Progenitor cell of endocrine pancreas (in vitro differentiated cells): Measurements from ENCODE around the gene ANXA11. TPM values are rescaled to one million over a fixed set of nuclear protein-coding genes. Genes with fewer than 3 reads are reported as not detected.

Experiments used
- DNase-seq: peaks from one replicate; pipeline ENCODE4 v3.0.0; 2021; ENCODE audit warnings: low spot score; ENCODE audit not compliant: unreplicated experiment
- H3K27ac Mint-ChIP-seq: 2 replicates; pipeline ENCODE4 v1.8.0; 2021; ENCODE audit warnings: mild to moderate bottlenecking, moderate library complexity, mixed read lengths
- H3K27me3 Mint-ChIP-seq: 2 replicates; pipeline ENCODE4 v1.8.0; 2021; ENCODE audit warnings: mixed read lengths
- H3K36me3 Mint-ChIP-seq: 2 replicates; pipeline ENCODE4 v1.8.0; 2022; ENCODE audit warnings: mixed read lengths; ENCODE audit not compliant: insufficient read depth
- H3K4me1 Mint-ChIP-seq: 2 replicates; pipeline ENCODE4 v1.8.0; 2021; ENCODE audit warnings: low read depth, mixed read lengths
- H3K4me3 Mint-ChIP-seq: 2 replicates; pipeline ENCODE4 v1.8.0; 2021; ENCODE audit warnings: low read depth, mild to moderate bottlenecking, moderate library complexity, mixed read lengths
- H3K9me3 Mint-ChIP-seq: 2 replicates; pipeline ENCODE4 v1.8.0; 2021; ENCODE audit warnings: low read depth, mixed read lengths
- total RNA-seq: library from RNA; stranded (reverse); gene quantifications from 2 replicates; pipeline ENCODE4 v1.2.1, GENCODE V29; 2021
- TF ChIP-seq, protein P1 (sequence below): fragments of 200-600 bp; sonication (generic); IDR thresholded peaks from one replicate; pipeline ENCODE4 v1.5.0; 2021; ENCODE audit warnings: antibody characterized with exemption, mild to moderate bottlenecking; ENCODE audit not compliant: unreplicated experiment

Gene ANXA11
- total RNA-seq, 1 donor from 2014 or later: 120 TPM

DNA sequence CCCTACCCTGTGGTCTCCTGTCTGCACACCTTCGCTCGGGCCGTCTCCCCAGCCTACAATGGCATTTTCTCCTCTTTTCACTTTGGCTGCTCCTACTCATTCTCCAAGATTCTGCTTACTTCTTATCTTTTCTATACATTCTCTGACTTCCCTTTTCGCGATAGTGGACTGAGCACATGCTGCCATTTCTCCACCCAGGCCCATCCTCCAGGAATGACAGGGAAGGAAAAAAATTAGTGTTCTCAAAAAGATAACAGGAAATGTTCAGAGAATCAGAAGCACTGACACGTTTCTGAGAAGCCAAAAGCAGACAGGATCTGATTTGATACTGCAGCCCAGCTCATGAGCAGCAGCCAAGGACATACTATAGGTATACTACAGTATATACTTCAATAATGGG is 6.4 kb upstream of the ANXA11 start:
- H3K36me3 Mint-ChIP-seq: no peaks in the 10 kb centered on the region
- no peak overlapping the region for H3K27ac Mint-ChIP-seq
- peaks cover 4% of the 10 kb centered on the region for H3K9me3 Mint-ChIP-seq
- peaks cover 3% of the 10 kb centered on the region for H3K27me3 Mint-ChIP-seq
- DNase-seq: no peak
- TF ChIP-seq, protein P1, sequence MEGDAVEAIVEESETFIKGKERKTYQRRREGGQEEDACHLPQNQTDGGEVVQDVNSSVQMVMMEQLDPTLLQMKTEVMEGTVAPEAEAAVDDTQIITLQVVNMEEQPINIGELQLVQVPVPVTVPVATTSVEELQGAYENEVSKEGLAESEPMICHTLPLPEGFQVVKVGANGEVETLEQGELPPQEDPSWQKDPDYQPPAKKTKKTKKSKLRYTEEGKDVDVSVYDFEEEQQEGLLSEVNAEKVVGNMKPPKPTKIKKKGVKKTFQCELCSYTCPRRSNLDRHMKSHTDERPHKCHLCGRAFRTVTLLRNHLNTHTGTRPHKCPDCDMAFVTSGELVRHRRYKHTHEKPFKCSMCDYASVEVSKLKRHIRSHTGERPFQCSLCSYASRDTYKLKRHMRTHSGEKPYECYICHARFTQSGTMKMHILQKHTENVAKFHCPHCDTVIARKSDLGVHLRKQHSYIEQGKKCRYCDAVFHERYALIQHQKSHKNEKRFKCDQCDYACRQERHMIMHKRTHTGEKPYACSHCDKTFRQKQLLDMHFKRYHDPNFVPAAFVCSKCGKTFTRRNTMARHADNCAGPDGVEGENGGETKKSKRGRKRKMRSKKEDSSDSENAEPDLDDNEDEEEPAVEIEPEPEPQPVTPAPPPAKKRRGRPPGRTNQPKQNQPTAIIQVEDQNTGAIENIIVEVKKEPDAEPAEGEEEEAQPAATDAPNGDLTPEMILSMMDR: no peak
- peaks cover 4% of the 10 kb centered on the region for H3K4me1 Mint-ChIP-seq
- H3K4me3 Mint-ChIP-seq: no peak overlapping the region

DNA sequence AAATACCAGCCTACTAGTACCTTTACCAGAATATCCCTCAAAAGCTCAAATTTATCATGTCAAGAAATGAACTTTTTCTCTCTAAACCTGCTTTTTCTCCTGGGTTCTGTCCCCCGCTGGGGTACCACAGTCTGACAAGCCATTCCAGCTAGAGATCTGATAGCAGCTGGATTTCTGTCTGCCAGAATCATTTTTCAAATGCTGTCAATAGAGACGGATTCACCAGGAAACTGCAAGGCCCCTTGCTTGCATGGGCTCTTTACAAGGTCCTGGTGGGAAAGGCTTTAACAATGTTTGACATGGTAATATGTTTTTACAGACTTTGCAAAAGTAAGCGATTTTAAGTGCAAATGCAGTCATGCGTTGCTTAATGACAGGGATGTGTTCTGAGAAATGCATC is 4.9 kb upstream of the ANXA11 start:
- H3K27me3 Mint-ChIP-seq: peaks cover 3% of the 10 kb centered on the region
- TF ChIP-seq, protein P1: no peak
- peaks cover 4% of the 10 kb centered on the region for H3K9me3 Mint-ChIP-seq
- H3K36me3 Mint-ChIP-seq: no peaks in the 10 kb centered on the region
- H3K4me1 Mint-ChIP-seq: peaks cover 14% of the 10 kb centered on the region
- no peak for DNase-seq
- no peak overlapping the region for H3K4me3 Mint-ChIP-seq
- H3K27ac Mint-ChIP-seq: no peak overlapping the region

DNA sequence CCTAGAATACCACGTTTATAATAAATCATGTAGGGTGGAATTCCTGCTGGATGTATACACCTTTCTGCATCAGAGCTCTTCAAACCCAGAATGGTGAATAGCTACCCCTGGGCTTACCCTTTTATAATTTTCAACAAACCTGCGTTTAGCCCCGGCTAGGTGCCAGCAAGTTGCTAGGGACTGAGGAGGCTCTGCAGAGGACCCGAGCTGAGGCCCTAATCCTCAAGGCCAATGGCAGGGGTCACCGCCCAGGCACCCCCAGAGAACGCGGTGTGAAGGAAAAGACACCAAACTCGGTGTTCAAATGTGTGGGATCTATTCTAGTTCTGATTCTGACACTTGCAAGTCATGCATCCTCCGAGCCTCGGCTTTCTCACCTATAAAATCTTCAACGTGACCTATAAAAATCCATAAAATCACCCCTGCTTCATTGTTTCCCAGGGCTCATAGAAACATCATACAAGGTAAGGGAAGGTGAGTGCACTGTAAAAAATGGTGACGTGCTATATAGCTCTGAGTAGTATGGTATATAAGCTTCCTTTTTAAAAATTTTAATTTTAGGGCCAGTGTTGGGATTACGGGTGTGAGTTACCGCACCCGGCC is 2.5 kb upstream of the ANXA11 start:
- H3K4me1 Mint-ChIP-seq: peaks cover 30% of the 10 kb centered on the region
- H3K27me3 Mint-ChIP-seq: peaks cover 3% of the 10 kb centered on the region
- peaks cover under 1% of the 10 kb centered on the region for H3K9me3 Mint-ChIP-seq
- H3K27ac Mint-ChIP-seq: peak overlapping the region; percentile 91
- no peak for DNase-seq
- TF ChIP-seq, protein P1: no peak
- H3K4me3 Mint-ChIP-seq: peak overlapping the region; percentile 64
- H3K36me3 Mint-ChIP-seq: no peaks in the 10 kb centered on the region

DNA sequence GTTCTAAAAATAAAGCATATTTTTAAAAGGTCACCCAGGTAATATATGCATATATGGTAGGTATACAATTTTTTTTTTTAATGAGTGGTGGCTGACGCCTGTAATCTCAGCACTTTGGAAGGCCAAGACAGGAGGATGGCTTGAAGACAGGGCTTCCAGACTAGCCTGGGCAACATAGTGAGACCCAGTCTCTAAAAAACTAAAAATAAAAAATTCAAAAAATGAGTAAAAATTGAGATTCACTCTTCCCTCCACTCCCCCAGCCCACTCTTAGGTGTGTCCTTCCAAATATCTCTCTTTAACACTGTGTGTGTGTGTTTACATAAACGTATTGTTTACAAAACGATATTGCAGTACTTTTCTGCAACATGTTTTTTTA is 929 bp upstream of the ANXA11 start:
- peaks cover 3% of the 10 kb centered on the region for H3K27me3 Mint-ChIP-seq
- DNase-seq: no peak
- peaks cover 3% of the 10 kb centered on the region for H3K36me3 Mint-ChIP-seq
- TF ChIP-seq, protein P1: no peak
- no peaks in the 10 kb centered on the region for H3K9me3 Mint-ChIP-seq
- peak overlapping the region; percentile 91 for H3K27ac Mint-ChIP-seq
- peaks cover 40% of the 10 kb centered on the region for H3K4me1 Mint-ChIP-seq
- peak overlapping the region; percentile 80 for H3K4me3 Mint-ChIP-seq

DNA sequence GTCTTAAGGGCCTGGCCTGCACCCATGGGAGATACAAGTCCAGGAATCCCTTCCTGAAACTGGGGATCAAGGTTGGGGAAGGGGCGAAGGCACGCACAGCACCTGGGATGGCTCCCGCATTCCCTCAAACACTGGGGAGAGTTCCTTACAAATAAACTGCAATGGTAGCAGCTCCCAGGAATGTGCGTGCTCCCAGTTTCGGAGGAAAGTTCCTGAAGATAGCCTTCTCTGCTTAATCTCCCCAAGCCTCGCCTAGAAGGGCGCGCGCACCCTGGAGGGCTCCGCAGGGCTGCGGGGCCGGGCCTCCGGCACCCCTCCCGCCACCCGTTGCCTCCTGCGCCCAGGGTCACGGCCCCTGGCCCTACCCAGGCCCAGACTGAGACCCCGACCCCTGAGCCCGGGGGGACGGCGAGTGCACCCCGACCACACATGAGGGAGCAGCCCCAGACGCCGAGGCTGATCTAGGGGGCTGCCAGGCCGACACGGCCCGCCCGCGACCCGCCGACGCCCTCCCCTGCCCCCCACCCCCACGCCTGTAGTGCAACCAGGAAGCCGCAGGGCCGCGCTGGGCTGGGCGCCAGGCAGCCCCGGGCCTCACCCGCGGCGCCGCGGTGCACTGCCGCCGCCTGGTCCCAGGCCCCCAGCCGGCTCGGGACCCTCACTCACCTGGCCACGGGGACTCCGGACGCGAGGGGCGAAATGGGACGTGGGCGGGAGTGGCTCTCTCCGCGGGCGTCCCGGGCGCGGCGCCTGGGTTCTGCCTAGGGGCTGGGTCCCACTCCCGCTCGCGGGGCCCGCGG is 460 bp downstream of the ANXA11 start:
- Mint-ChIP-seq H3K4me1 (peaks cover 44% of the 10 kb centered on the region), H3K36me3 (peaks cover 3% of the 10 kb centered on the region), H3K4me3 (peak overlapping the region; percentile 88), H3K27me3 (no peaks in the 10 kb centered on the region), H3K9me3 (no peaks in the 10 kb centered on the region), H3K27ac (peak overlapping the region; percentile 99)
- peak; percentile 22 for DNase-seq
- TF ChIP-seq, protein P1: no peak
